ENCODE measurements around the gene MMP3. TPM values are rescaled to one million over a fixed set of nuclear protein-coding genes. Genes with fewer than 3 reads are reported as not detected.

MMP3 gene
- total RNA-seq (2021) = not detected in 2 replicates
- long read RNA-seq = 0 reads

GRCh38 chr11:102843489-102843888, at the start of gene MMP3:
Gene MMP3 (minus strand): TSS chr11:102843609. CDS start chr11:102843546, 63 bp downstream.
- no peak within 1 kb of the TSS for H3K56ac ChIP-seq (ENCODE audit: insufficient read length, low read depth, low read length)
- no peak within 1 kb of the TSS for H2BK120ac ChIP-seq (ENCODE audit: low read depth, low read length, poor library complexity, severe bottlenecking)
- no peak within 1 kb of the TSS for H2BK15ac ChIP-seq (ENCODE audit: low read depth, low read length)
- H4K8ac ChIP-seq (replicated peaks; ENCODE audit: insufficient read length, low read depth, low read length) = no peak within 1 kb of the TSS
- H3K27me3 ChIP-seq (ENCODE audit: insufficient read depth, low read length) = no peaks in the 10 kb centered on the region
- H3K4me3 Mint-ChIP-seq = no peak within 1 kb of the TSS
- H3K36me3 Mint-ChIP-seq (ENCODE audit: insufficient read depth in 1 of 3, low read depth in 3 of 3) = no peaks in the 10 kb centered on the region
- no peaks in the 10 kb centered on the region for H3K23me2 ChIP-seq (ENCODE audit: insufficient read length, low read depth, low read length, poor library complexity, severe bottlenecking)
- H3K79me1 ChIP-seq (ENCODE audit: insufficient read depth, low read depth, low read length, poor library complexity, severe bottlenecking) = no peaks in the 10 kb centered on the region
- no peak within 1 kb of the TSS for H4K91ac ChIP-seq (ENCODE audit: insufficient read length, low read depth, low read length)
- no peaks in the 10 kb centered on the region for H3K9me3 Mint-ChIP-seq
- peaks cover 2 to 3% of the 10 kb centered on the region in 2 experiments; a peak in 2 of 4 replicates for H3K4me1 Mint-ChIP-seq
- no peak within 1 kb of the TSS for H3K14ac ChIP-seq (ENCODE audit: insufficient read depth, low read length)
- H3K9ac ChIP-seq (ENCODE audit: extremely low read depth, insufficient read length, low read length) = no peak within 1 kb of the TSS
- no peak within 1 kb of the TSS for H3K4ac ChIP-seq (ENCODE audit: low read depth, low read length)
- no peak within 1 kb of the TSS for H2AFZ ChIP-seq (ENCODE audit: low read length)
- no peak within 1 kb of the TSS for H4K5ac ChIP-seq (ENCODE audit: insufficient read length, low read depth, low read length)
- no peak within 1 kb of the TSS for H2BK20ac ChIP-seq (ENCODE audit: low read depth, low read length, poor library complexity, severe bottlenecking)
- no peak within 1 kb of the TSS for H3T11ph ChIP-seq (ENCODE audit: low read length)
- H3K4me1 ChIP-seq (ENCODE audit: insufficient read depth, low read length) = no peaks in the 10 kb centered on the region; the same call in 1 of the 2 replicates
- no peak for DNase-seq
- H3K9me3 ChIP-seq (ENCODE audit: control insufficient read depth, low read depth, low read length) = no peaks in the 10 kb centered on the region
- H3K79me2 ChIP-seq (ENCODE audit: insufficient read depth, low read length) = no peaks in the 10 kb centered on the region
- no peak within 1 kb of the TSS for H2BK5ac ChIP-seq (ENCODE audit: insufficient read length, low read length)
- no peak within 1 kb of the TSS for H2BK12ac ChIP-seq (ENCODE audit: insufficient read length, low read depth, low read length)
- no peaks in the 10 kb centered on the region for H4K20me1 ChIP-seq (ENCODE audit: control insufficient read depth, insufficient read depth, insufficient read length)
- no peak within 1 kb of the TSS for H3K18ac ChIP-seq (ENCODE audit: insufficient read length, low read depth, low read length)
- H2AK5ac ChIP-seq (ENCODE audit: insufficient read length, low read length) = no peak within 1 kb of the TSS
- H3K4me2 ChIP-seq (ENCODE audit: insufficient read depth, insufficient read length, low read length) = no peak within 1 kb of the TSS
- no peak within 1 kb of the TSS for H3K23ac ChIP-seq (ENCODE audit: insufficient read length, low read depth, low read length)
- no peak within 1 kb of the TSS; a peak in 1 of 7 replicates for H3K27ac Mint-ChIP-seq
- no peak within 1 kb of the TSS for H3K27ac ChIP-seq (ENCODE audit: insufficient read length, low read depth, low read length)
- no CpG with 5 or more reads among the region's 4 CpGs for WGBS (ENCODE audit: extremely low coverage, insufficient read length, low lambda C conversion rate)
- no peak for TF ChIP-seq CTCF (conservative IDR thresholded peaks at IDR 0.05)
- no peaks in the 10 kb centered on the region for H3K27me3 Mint-ChIP-seq (ENCODE audit: low read depth)
